Measurements from ENCODE around the gene ZBTB7C.

ZBTB7C gene

DNA sequence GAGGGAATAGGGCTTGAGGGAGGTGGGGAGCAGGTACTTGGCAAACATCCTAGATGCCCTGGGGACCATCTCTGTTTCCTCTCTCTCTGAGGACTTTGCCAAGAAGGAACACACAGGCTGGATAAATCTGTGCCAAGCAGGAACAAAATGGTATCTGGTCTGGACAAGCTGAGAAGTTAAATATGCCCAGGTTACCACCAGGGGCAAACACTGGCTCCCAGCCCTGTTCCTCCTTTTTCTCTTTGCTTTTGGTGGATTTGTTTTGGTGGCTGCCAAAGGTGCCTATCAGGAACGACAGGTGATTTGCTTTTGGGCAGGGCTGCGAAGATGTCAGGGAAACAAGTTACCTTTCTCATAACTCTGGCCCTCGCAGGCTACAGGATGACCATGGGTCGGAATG, 251.2 kb downstream of the ZBTB7C start:
- TF ChIP-seq, protein P1, sequence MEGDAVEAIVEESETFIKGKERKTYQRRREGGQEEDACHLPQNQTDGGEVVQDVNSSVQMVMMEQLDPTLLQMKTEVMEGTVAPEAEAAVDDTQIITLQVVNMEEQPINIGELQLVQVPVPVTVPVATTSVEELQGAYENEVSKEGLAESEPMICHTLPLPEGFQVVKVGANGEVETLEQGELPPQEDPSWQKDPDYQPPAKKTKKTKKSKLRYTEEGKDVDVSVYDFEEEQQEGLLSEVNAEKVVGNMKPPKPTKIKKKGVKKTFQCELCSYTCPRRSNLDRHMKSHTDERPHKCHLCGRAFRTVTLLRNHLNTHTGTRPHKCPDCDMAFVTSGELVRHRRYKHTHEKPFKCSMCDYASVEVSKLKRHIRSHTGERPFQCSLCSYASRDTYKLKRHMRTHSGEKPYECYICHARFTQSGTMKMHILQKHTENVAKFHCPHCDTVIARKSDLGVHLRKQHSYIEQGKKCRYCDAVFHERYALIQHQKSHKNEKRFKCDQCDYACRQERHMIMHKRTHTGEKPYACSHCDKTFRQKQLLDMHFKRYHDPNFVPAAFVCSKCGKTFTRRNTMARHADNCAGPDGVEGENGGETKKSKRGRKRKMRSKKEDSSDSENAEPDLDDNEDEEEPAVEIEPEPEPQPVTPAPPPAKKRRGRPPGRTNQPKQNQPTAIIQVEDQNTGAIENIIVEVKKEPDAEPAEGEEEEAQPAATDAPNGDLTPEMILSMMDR (IDR thresholded peaks at IDR 0.05): no peak; the same call in 1 of the 2 replicates

DNA sequence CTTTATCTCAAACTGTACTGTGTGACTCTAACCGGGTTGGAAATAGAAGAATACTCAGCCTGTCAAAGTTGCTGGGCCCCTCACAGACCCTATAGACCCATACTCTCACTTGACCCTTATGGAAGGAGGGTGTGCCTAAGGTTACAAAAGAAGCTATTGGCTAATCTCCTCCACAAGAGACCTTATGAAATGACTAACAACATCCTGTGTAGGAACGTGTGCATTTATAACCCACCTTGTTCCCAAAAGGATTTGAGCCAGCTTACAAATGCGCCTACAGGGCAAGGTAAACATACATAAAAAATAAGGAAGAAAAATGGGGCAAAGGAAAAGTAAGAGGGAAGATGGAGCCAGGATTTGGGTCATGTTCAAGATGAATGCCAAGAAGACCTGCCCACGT, 253.3 kb downstream of the ZBTB7C start:
- TF ChIP-seq, protein P1 (IDR thresholded peaks at IDR 0.05): no peak

DNA sequence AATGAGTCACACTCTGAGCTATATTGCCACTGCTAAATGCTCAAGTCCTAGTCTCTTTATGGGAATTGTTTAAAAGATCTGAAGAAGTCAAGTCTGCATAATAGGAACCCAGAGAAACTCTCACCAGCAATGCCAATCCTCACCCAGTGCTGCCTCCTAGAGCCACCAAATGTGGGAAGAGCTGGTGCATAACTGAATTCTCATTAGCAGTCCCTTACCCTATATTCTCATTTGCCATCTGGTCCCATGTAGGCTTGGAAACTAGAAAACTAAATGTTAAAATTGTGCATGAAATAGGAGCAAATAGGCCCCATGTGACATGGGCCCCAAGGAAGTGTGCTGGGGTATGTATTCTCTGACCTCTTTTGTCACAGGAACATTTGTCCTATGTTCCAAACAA, 254.4 kb downstream of the ZBTB7C start:
- TF ChIP-seq, protein P1 (IDR thresholded peaks at IDR 0.05): no peak

DNA sequence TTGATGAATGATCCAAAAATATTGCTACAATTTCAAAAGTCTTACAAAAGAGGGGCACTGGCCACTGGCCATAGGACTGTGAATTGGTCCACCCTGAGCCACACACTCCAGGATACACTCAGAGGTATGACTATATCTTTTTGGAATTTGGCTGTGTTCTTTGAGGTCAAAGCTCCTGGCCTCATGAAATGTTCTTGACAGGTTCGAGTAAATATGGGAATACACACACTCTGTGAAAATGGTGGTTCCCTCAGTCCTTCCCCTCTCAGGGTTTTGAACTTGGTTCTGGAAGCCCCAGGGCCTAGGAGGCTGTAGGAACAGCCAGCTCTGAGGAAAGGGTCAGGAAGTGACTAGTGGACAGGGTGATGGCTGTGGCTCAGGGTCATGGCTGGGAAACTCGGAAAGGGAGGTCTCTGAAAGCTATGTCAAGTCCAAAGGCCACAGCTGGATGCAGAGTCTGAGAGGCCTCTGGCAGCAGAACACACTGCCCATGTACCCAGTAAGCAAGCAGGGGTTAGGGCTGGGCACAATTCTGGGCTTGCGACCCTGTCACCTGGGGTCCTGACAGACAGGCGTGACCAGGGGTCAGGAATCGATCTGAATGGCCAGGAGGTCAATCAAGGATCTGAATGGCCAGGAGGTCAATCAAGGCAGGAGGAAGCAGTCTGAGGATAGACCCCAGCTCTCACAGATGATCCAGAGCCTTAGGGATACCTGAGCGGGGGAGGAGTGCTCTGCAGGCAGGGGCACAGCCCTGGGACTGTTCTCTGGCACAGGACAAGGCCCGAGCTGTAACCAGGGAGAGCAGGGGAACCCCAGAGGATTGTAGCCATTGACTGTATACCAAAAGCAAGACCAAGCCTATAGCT, 255.3 kb downstream of the ZBTB7C start:
- TF ChIP-seq, protein P1 (IDR thresholded peaks at IDR 0.05): no peak

DNA sequence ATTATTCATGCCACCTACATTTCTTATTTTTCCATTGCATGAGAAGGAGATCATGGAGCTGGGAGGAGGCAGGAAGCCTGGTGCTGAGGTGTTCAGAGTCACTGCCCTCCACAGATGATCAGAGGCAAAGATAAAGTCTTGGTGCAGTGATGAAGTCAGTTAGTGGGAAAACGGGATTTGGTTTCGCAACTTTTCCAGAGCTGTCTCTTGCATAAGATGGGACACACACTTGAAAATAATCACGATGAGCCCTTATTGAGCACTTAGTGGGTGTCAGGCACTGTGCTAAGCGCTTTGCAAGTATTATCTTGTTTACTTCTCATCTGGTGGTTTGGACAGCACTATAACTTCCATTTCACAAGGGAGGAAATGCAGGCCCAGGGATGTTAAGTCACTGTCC, 256.6 kb downstream of the ZBTB7C start:
- TF ChIP-seq, protein P1 (IDR thresholded peaks at IDR 0.05): no peak

DNA sequence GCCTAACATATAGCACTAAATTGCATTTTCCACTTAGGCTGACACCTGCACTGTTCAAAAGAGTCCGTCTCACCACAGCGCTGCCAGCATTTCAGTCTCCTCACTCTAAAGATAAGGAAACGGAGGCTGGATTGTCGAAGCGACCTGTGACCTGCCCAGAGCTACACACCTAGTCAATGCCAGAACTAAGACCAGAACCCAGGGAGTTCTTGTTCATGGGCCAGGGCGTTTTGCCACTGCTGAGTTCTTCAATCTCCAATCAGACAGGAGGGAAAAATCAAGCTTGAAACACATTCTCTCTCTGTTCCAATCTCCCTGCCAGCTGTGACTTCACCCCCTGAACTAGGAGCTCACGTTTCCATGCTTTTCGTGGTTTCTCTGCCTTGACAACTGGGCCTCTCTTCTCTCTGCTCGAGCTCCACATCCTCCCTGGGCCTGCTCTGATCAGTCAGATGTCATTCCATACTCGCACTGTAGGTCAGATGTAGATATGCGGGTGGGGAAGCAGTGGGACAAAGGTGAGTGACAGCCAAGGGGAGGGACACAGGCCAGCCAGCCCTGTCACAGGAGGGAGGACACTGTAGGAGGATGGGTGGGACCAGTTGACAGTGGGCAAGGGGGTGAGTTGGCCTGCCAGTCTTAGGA, 257.6 kb downstream of the ZBTB7C start:
- TF ChIP-seq, protein P1 (IDR thresholded peaks at IDR 0.05): no peak

DNA sequence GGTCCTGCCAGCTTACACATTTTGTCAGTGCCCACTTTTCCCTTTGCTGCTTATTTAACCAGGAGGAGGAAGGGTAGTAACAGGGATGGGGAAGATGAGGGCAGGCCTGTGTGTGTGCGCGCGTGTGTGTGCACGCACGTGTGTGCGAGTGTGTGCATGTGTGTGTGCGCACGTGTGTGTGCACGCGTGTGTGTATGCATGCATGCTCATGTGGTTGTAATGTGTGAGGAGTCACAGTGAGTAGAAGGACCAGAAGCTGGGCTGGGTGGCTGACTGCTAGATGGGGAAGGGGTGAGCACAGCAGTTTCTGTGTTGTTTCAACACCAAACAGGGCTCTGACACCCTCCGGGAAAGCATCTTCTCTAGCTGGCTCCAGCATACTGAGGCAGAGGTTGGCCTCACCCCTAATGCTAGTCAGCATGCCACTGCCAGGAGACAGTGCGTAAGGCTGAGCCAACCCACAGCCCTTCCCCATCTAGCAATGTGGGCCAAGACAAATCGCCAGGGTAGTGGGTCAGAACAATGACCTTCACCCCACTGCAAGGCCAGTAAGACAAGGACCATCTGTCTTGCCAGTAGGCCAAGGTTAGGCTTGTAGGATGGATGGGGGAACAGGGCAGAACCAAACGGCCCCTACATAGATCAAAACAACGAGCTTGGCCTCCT, 260.0 kb downstream of the ZBTB7C start:
- TF ChIP-seq, protein P1 (IDR thresholded peaks at IDR 0.05): no peak

Measured in LNCAP (cell line).